ENCODE data around the gene TMEM179B. TPM values are rescaled to one million over a fixed set of nuclear protein-coding genes. Genes with fewer than 3 reads are reported as not detected.

Gene TMEM179B
- total RNA-seq, 2 experiments from 2014 or later: 37.3 to 40.8 TPM

DNA sequence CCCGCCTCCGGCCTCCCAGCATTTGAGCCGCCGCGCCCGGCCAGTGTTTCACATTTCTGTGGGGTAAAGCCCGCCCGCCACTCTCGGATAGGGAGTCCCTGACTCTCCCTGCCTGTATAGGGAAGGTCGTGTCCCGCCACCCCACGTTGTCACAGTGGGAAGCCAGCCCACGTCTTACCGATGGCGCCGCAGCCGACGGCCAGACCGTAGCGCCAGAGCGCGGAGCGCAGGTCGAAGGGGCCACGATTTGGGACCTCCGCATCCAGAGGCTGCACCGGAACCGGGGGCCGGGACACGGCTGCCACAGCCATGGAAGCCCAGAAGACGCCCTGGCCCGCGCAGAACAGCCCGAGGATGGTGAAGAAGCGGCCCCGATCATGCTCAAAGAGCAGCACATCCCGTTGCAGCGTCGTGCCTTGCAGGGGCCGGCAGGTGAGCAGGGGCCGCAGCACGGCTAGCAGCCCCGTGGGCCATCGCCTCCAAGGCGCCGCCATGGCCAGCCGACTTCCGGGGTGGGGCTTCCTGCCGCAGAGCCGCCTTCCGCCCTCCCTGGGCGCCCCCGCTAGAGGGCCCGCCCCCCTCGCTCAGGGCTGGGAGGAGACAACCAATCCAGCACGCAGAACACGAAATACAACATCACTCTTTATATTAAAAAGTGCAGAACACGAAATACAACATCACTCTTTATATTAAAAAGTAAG, 4.4 kb downstream of the TMEM179B start, which contains the start of gene TMEM223:
Gene TMEM223 (minus strand): TSS at position 506 of the 701 bp plus-strand sequence. CDS start 12 bp downstream, at position 494.
- peak; percentile 94 for DNase-seq
- Mint-ChIP-seq H3K4me1 (ENCODE audit: low read depth) (peaks cover 44% of the 10 kb centered on the region), H3K27me3 (ENCODE audit: low read depth) (no peaks in the 10 kb centered on the region), H3K27ac (peak within 1 kb of the TSS; percentile 93), H3K36me3 (ENCODE audit: low read depth) (peaks cover 82% of the 10 kb centered on the region), H3K9me3 (ENCODE audit: insufficient read depth) (no peaks in the 10 kb centered on the region), H3K4me3 (peak within 1 kb of the TSS; percentile 88)
- ChIA-PET CTCF (interaction anchor here (0.7 to 1.9 kb wide), 4 partner anchors 9 to 71 kb away, joined by 3 to 5 read pairs (median 4); partner anchors contain the start of gene HNRNPUL2), POLR2A (interaction anchor here (0.8 to 7.8 kb wide), 13 partner anchors 9 to 181 kb away, joined by 3 to 190 read pairs (median 6); partner anchors contain the start of genes GANAB, HNRNPUL2, NXF1 and STX5)
- peak; percentile 78 for ATAC-seq

DNA sequence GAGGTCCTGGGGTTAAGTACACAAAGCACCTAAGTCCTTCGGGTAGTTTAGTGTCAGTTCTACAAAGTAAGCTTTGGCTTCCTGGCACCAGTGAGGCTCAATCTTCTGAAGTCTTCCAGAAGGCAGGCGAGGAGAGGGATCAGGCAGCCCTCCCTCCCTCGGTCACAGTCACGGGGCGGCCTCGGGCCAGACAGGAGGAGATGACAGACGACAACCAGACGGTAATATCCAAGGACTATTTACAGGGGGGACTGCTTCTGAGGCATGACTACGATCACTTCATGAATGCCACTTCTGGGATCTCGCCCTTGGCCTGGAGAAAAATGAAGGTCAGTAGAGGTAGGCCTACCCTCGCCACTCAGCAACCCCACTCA, 5.0 kb downstream of the TMEM179B start:
- ChIA-PET CTCF (interaction anchor here (1.0 to 1.6 kb wide), 2 partner anchors 64 to 89 kb away, joined by 3 to 4 read pairs; partner anchors contain the start of gene SLC3A2), POLR2A (interaction anchor here (0.9 to 7.8 kb wide), 9 partner anchors 9 to 146 kb away, joined by 3 to 190 read pairs (median 5); partner anchors contain the start of genes GANAB, NXF1, STX5 and WDR74)
- H3K4me1 Mint-ChIP-seq (ENCODE audit: low read depth): peaks cover 44% of the 10 kb centered on the region
- H3K36me3 Mint-ChIP-seq (ENCODE audit: low read depth): peaks cover 85% of the 10 kb centered on the region
- peak; percentile 8 for ATAC-seq
- H3K27me3 Mint-ChIP-seq (ENCODE audit: low read depth): no peaks in the 10 kb centered on the region
- no peaks in the 10 kb centered on the region for H3K9me3 Mint-ChIP-seq (ENCODE audit: insufficient read depth)
- DNase-seq: no peak
- H3K4me3 Mint-ChIP-seq: peak overlapping the region; percentile 88
- H3K27ac Mint-ChIP-seq: peak overlapping the region; percentile 93

DNA sequence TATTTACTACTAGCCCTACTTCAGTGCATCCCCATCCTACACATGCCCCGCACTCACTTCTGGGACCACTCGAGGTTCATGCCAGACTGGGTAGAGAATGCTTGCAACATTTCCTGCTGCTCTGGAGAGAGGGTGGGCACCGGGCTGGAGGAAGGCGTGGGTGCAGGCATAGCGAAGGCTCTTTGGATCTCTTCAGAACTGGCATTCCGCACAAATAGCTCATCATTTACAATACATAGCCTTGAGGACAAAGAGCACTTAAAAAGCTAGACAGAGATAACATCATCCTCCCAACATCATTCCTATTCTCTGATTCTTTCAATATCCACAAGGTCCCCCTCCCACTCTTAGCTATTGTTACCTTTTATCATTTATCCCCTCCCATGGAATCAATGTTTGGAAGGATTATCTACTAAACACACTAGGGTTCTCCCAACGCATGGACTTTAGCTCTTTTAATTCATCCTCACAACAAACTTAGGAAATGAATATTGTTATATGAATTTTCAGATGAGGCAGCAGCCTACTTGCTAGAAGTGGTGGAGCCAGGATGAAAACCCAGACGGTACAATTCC, 7.1 kb downstream of the TMEM179B start:
- ChIA-PET CTCF (interaction anchor here (0.9 to 4.2 kb wide), 5 partner anchors 8 to 113 kb away, joined by 3 to 23 read pairs (median 3); partner anchors contain the start of genes TMEM179B and WDR74), POLR2A (interaction anchor here (0.8 to 4.1 kb wide), 5 partner anchors 9 to 62 kb away, joined by 3 to 31 read pairs (median 5); partner anchors contain the start of genes NXF1, WDR74 and ZBTB3)
- DNase-seq: no peak
- Mint-ChIP-seq H3K4me1 (ENCODE audit: low read depth) (peaks cover 28% of the 10 kb centered on the region), H3K4me3 (peak overlapping the region; percentile 10), H3K27me3 (ENCODE audit: low read depth) (no peaks in the 10 kb centered on the region), H3K36me3 (ENCODE audit: low read depth) (peaks cover 84% of the 10 kb centered on the region), H3K27ac (no peak overlapping the region), H3K9me3 (ENCODE audit: insufficient read depth) (no peaks in the 10 kb centered on the region)
- ATAC-seq: no peak

GRCh38 chr11:62796281-62796680, 9.1 kb downstream of the TMEM179B start:
- Mint-ChIP-seq H3K4me1 (ENCODE audit: low read depth) (peaks cover 11% of the 10 kb centered on the region), H3K4me3 (no peak overlapping the region), H3K9me3 (ENCODE audit: insufficient read depth) (no peaks in the 10 kb centered on the region), H3K27me3 (ENCODE audit: low read depth) (no peaks in the 10 kb centered on the region), H3K36me3 (ENCODE audit: low read depth) (peaks cover 78% of the 10 kb centered on the region), H3K27ac (no peak overlapping the region)
- no peak for ATAC-seq
- DNase-seq: no peak
- POLR2A ChIA-PET: interaction anchor here (0.8 to 4.1 kb wide), 4 partner anchors 9 to 60 kb away, joined by 3 to 31 read pairs (median 5); partner anchors contain the start of genes NXF1, TMEM179B and WDR74
- CTCF ChIA-PET: interaction anchor here (4.2 kb wide), 1 partner anchor 10 kb away, joined by 23 read pairs; the partner anchor contains the start of gene TMEM179B

DNA sequence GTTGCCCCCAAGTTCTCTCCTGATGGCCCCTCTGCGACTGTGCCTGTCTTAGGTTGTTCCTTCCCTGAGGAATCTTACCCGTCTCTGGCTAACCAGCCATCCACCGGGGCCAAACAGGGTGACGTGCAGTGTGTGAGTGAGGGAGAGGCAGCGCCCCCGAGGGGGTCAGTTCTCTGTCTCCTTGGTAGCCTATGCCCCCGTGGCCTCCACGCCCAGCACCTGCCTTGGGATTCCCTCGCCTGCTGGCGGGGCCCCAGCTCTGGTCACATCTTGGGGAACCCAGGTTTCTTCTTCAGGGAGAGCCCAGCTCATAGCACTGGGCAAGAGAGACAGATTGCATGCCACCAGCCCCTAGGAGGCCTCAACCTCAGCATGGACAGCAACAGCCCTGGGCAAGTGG, 12.3 kb downstream of the TMEM179B start:
- Mint-ChIP-seq H3K36me3 (ENCODE audit: low read depth) (peaks cover 81% of the 10 kb centered on the region), H3K4me3 (no peak overlapping the region), H3K4me1 (ENCODE audit: low read depth) (peaks cover 18% of the 10 kb centered on the region), H3K27me3 (ENCODE audit: low read depth) (no peaks in the 10 kb centered on the region), H3K27ac (no peak overlapping the region), H3K9me3 (ENCODE audit: insufficient read depth) (no peaks in the 10 kb centered on the region)
- no peak for ATAC-seq
- DNase-seq: no peak
- ChIA-PET POLR2A (interaction anchor here (2.5 to 2.8 kb wide), 2 partner anchors 9 to 42 kb away, joined by 12 to 21 read pairs; no protein-coding TSS in a partner anchor), CTCF (interaction anchor here (0.6 to 1.8 kb wide), 2 partner anchors 9 to 14 kb away, joined by 3 to 5 read pairs; no protein-coding TSS in a partner anchor)

- ChIA-PET CTCF (interaction anchor here (1.8 to 2.2 kb wide), 2 partner anchors 11 to 14 kb away, joined by 5 to 15 read pairs; partner anchors contain the start of gene TMEM179B), POLR2A (interaction anchor here (0.6 to 4.8 kb wide), 7 partner anchors 8 to 55 kb away, joined by 3 to 25 read pairs (median 4); partner anchors contain the start of genes STX5 and TMEM179B)
- Mint-ChIP-seq H3K9me3 (ENCODE audit: insufficient read depth) (no peaks in the 10 kb centered on the region), H3K36me3 (ENCODE audit: low read depth) (peaks cover 72% of the 10 kb centered on the region), H3K27ac (no peak overlapping the region), H3K27me3 (ENCODE audit: low read depth) (no peaks in the 10 kb centered on the region), H3K4me3 (no peak overlapping the region), H3K4me1 (ENCODE audit: low read depth) (peaks cover 26% of the 10 kb centered on the region)
- DNase-seq (no peak), ATAC-seq (no peak)
These were observed 13.9 kb downstream of the TMEM179B start for GRCh38 chr11:62801071-62801470.

- H3K36me3 Mint-ChIP-seq (ENCODE audit: low read depth): peaks cover 50% of the 10 kb centered on the region
- H3K4me1 Mint-ChIP-seq (ENCODE audit: low read depth): peaks cover 37% of the 10 kb centered on the region
- no peak for ATAC-seq
- no peaks in the 10 kb centered on the region for H3K27me3 Mint-ChIP-seq (ENCODE audit: low read depth)
- H3K4me3 Mint-ChIP-seq: peak overlapping the region; percentile 99
- peak overlapping the region; percentile 95 for H3K27ac Mint-ChIP-seq
- no peak for DNase-seq
- POLR2A ChIA-PET: interaction anchor here (0.5 to 4.8 kb wide), 10 partner anchors 10 to 139 kb away, joined by 3 to 25 read pairs (median 5); partner anchors contain the start of genes C11orf98, CSKMT, SLC3A2 and TMEM179B
- CTCF ChIA-PET: interaction anchor here (1.3 to 1.5 kb wide), 2 partner anchors 10 to 19 kb away, joined by 4 to 10 read pairs; no protein-coding TSS in a partner anchor
- H3K9me3 Mint-ChIP-seq (ENCODE audit: insufficient read depth): no peaks in the 10 kb centered on the region
These were observed 17.3 kb downstream of the TMEM179B start for GRCh38 chr11:62804310-62805075.

DNA sequence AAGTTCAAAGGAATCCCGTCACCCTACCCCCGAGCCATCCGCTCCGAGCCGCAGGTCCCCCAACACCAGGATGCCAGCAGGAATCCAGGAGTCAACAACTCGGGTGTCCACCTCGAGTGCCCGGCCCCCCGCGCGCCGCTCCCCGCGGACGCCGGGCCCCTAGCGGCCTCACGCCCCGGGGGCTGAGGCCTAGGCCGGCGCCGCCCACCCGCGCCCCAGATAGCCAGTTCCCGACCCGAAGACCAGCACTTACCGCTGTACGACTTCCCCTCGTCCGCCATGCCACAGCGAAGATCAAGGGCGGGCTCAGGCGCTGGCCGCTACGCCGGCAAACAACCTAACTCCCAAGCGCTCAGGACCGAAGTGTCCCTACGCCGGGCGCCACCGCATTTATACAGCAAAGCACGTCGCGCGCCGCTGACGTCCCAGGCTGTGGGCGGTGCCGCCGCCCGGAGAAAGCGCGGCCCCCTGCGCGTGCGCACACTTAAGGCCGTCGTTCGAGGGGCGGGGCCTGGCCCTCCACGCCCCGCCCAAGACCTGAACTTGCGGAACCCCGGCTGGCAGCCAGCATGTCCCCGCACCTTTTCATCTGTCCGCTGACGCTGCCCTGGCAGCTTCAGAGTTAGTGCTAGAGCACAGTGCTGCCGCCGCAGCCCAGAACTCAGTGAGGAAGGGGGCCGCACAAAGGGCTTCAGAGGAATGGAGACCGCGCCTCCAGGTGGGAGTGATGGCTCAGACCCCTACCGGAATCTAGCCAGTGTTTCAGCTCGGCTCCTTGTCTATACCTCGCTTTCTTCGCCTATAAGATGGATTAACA, 18.1 kb downstream of the TMEM179B start, which contains the start of gene NXF1:
Gene NXF1 (minus strand): TSS at position 365 of the 817 bp plus-strand sequence. CDS start 84 bp downstream, at position 281.
- Mint-ChIP-seq H3K9me3 (ENCODE audit: insufficient read depth) (no peaks in the 10 kb centered on the region), H3K4me3 (peak within 1 kb of the TSS; percentile 99), H3K36me3 (ENCODE audit: low read depth) (peaks cover 44% of the 10 kb centered on the region), H3K27ac (peak within 1 kb of the TSS; percentile 95), H3K27me3 (ENCODE audit: low read depth) (no peaks in the 10 kb centered on the region), H3K4me1 (ENCODE audit: low read depth) (peaks cover 37% of the 10 kb centered on the region)
- CTCF ChIA-PET: interaction anchor here (0.7 to 3.9 kb wide), 16 partner anchors 11 to 381 kb away, joined by 3 to 31 read pairs (median 4); partner anchors contain the start of genes SLC3A2, STX5, TMEM179B and ZBTB3
- DNase-seq (peak; percentile 95), ATAC-seq (peak; percentile 81)
- POLR2A ChIA-PET: interaction anchor here (0.9 to 3.2 kb wide), 18 partner anchors 9 to 214 kb away, joined by 3 to 40 read pairs (median 6); partner anchors contain the start of genes SLC3A2, STX5, TEX54 and TMEM179B

- DNase-seq: peak; percentile 42
- Mint-ChIP-seq H3K4me1 (ENCODE audit: low read depth) (peaks cover 37% of the 10 kb centered on the region), H3K36me3 (ENCODE audit: low read depth) (peaks cover 41% of the 10 kb centered on the region), H3K9me3 (ENCODE audit: insufficient read depth) (no peaks in the 10 kb centered on the region), H3K27me3 (ENCODE audit: low read depth) (no peaks in the 10 kb centered on the region), H3K27ac (peak overlapping the region; percentile 95), H3K4me3 (peak overlapping the region; percentile 99)
- ChIA-PET CTCF (interaction anchor here (0.7 to 3.9 kb wide), 16 partner anchors 10 to 381 kb away, joined by 3 to 31 read pairs (median 4); partner anchors contain the start of genes SLC3A2, STX5, TMEM179B and ZBTB3), POLR2A (interaction anchor here (0.9 to 3.2 kb wide), 18 partner anchors 10 to 232 kb away, joined by 3 to 40 read pairs (median 6); partner anchors contain the start of genes EEF1G, SLC3A2, STX5 and TEX54)
- ATAC-seq: no peak
These were observed 18.8 kb downstream of the TMEM179B start for GRCh38 chr11:62805961-62806441.

Measured in activated CD8-positive, alpha-beta T cell treated with anti-CD3 and anti-CD28 coated beads, Interleukin-2, amount 10 ng/mL, durations not matched to agents 7 days and 5 days (primary cell).